Stomach (tissue), 9 donors: ENCODE measurements around the gene CERS6. TPM values are rescaled to one million over a fixed set of nuclear protein-coding genes. Genes with fewer than 3 reads are reported as not detected.

Source experiments
- DNase-seq, 2 donors: peaks; one replicate each; pipeline versions ENCODE4 v3.0.0 to v3.0.0-alpha.2; 2013 to 2019
- H3K27ac ChIP-seq, 5 donors: fragments of 200-600 bp in 4 of 5; sonication (generic) in 4 of 5; one replicate each; pipeline ENCODE4 v1.5.1; 2013 to 2019; ENCODE audit warnings: mild to moderate bottlenecking in 1 of 5, moderate library complexity in 1 of 5
- H3K27me3 ChIP-seq, 3 donors: fragments of 200-600 bp; sonication (generic); one replicate each; pipeline ENCODE4 v1.5.1; 2017 to 2019; ENCODE audit warnings: mixed run types in 1 of 3
- H3K36me3 ChIP-seq, 4 donors: fragments of 200-600 bp; sonication (generic); 1 replicate in 3 of 4; 2 replicates in 1 of 4; pipeline ENCODE4 v1.5.1; 2016 to 2019
- H3K4me1 ChIP-seq, 4 donors: fragments of 200-600 bp; sonication (generic); one replicate each; pipeline ENCODE4 v1.5.1; 2016 to 2019
- H3K4me3 ChIP-seq, 4 donors: fragments of 200-600 bp; sonication (generic) in 3 of 4; one replicate each; pipeline ENCODE4 v1.5.1; 2016 to 2019; ENCODE audit warnings: mild to moderate bottlenecking in 1 of 4
- H3K9me3 ChIP-seq, 4 donors: fragments of 200-600 bp; sonication (generic); one replicate each; pipeline ENCODE4 v1.5.1; 2016 to 2019
- EP300 ChIP-seq: sonication (generic); formaldehyde crosslinking; IDR thresholded peaks from one replicate; pipeline ENCODE4 v1.6.1; 2017; ENCODE audit warnings: antibody characterized with exemption
- POLR2A ChIP-seq, 4 donors: fragments of 450-650 bp; IDR thresholded peaks; one replicate each; pipeline ENCODE4 v1.6.1; 2016; ENCODE audit warnings: antibody characterized with exemption in 4 of 4, control low read depth in 2 of 4, mild to moderate bottlenecking in 1 of 4, moderate library complexity in 1 of 4
- POLR2AphosphoS5 ChIP-seq, 3 donors: sonication (generic); formaldehyde crosslinking; IDR thresholded peaks; one replicate each; pipeline ENCODE4 v1.6.1; 2016; ENCODE audit warnings: antibody characterized with exemption in 3 of 3
- WGBS, 5 donors: extraction: QIAGEN DNeasy Blood & Tissue Kit in 3 of 5; methylation state at CpG; one replicate each; pipeline versions ENCODE4 v1.1.5 to v1.1.7; 2013 to 2018; 5-methylcytosine and 5-hydroxymethylcytosine counted together
- intact Hi-C: fragments of 100-400 bp; cut with DNase I; formaldehyde crosslinking; loops from one replicate; pipeline ENCODE4 v1.15.1; 2023; ENCODE audit warnings: low total_unique reads
- polyA plus RNA-seq, 3 donors: library from polyadenylated mRNA; stranded (reverse); fragments of 200-250 nt; gene quantifications; one replicate each; pipeline ENCODE4 v1.2.3, GENCODE V29; 2013
- total RNA-seq, 5 donors: library from RNA; depleted of rRNA; stranded (reverse); fragments of >200 nt; gene quantifications; one replicate each; pipeline versions ENCODE4 v1.1.0 to v1.2.3, GENCODE V29; 2014 to 2016
- TF ChIP-seq, protein P1 (sequence below), 7 experiments: fragments of 450-650 bp in 4 of 7; fragments of 200-600 bp in 3 of 7; sonication (generic) in 3 of 7; IDR thresholded peaks; one replicate each; pipeline ENCODE4 v1.5.1; 2016 to 2019; ENCODE audit warnings: antibody characterized with exemption in 7 of 7, control low read depth in 2 of 7, mild to moderate bottlenecking in 1 of 7
- donor health status: healthy with polysubstance abuse.
- donor health status: Bipolar disorder and iron deficiency.
- donor health status: healthy.

CERS6 gene
- total and polyA plus RNA-seq, 8 donors, result 4.0 to 102 (median 53.2) TPM

DNA sequence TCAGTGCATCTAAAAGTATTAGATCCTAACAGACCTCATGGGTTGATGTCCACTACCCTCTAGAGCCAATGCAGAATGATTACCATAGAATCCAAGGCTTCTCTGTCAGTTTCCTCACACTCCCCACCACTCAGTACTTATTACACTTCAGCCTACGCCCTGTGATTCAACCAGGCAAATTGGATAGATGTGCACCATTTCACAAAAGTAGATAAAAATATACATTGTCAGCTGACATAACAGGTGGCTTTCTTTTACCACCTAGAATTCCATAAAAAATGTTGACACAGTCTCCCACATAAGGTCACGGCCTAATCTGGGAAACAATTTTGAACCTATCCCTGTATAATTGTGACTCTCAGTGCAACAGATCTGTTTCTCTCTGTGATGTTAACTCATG lies 144.9 kb downstream of the CERS6 start:
- intact Hi-C loops, result no loop called here
- TF ChIP-seq, protein P1, sequence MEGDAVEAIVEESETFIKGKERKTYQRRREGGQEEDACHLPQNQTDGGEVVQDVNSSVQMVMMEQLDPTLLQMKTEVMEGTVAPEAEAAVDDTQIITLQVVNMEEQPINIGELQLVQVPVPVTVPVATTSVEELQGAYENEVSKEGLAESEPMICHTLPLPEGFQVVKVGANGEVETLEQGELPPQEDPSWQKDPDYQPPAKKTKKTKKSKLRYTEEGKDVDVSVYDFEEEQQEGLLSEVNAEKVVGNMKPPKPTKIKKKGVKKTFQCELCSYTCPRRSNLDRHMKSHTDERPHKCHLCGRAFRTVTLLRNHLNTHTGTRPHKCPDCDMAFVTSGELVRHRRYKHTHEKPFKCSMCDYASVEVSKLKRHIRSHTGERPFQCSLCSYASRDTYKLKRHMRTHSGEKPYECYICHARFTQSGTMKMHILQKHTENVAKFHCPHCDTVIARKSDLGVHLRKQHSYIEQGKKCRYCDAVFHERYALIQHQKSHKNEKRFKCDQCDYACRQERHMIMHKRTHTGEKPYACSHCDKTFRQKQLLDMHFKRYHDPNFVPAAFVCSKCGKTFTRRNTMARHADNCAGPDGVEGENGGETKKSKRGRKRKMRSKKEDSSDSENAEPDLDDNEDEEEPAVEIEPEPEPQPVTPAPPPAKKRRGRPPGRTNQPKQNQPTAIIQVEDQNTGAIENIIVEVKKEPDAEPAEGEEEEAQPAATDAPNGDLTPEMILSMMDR (IDR thresholded peaks at IDR 0.05), result no peak
- no peak for TF ChIP-seq EP300
- no peak for TF ChIP-seq POLR2A (IDR thresholded peaks at IDR 0.05)
- TF ChIP-seq POLR2AphosphoS5 (IDR thresholded peaks at IDR 0.05), result no peak
- no peaks in the 10 kb centered on the region for H3K27me3 ChIP-seq
- H3K4me3 ChIP-seq, result no peak overlapping the region
- H3K36me3 ChIP-seq, result peaks cover 0 to 5% (median 0%) of the 10 kb centered on the region in 4 donors
- 93 to 99% (median 95%) methylated on average over 2 of the region's 2 CpGs for WGBS, 5 donors
- peaks cover 6 to 15% (median 12%) of the 10 kb centered on the region in 4 donors for H3K9me3 ChIP-seq
- no peak overlapping the region for H3K27ac ChIP-seq
- DNase-seq, result no peak
- peaks cover 0 to 34% (median 9%) of the 10 kb centered on the region in 4 donors for H3K4me1 ChIP-seq

DNA sequence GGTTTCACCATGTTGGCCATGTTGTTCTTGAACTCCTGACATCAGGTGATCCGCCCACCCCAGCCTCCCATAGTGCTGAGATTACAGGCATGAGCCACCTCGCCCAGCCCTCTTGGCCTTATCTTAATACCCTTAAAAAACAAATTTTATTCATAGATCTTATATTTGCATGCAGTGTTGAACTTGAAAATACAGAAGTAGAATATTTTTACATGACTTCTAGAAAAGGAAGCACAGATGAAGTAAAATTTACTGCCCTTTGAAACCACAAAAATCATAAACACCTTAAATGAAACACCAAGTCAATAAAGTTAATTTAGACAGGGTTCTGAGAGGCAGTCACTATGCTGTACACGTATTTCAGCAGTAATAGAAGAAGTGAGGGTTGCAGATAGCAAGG lies 145.7 kb downstream of the CERS6 start:
- intact Hi-C loops, result no loop called here
- no peak for DNase-seq
- Histone ChIP-seq H3K27ac (no peak overlapping the region), H3K4me1 (peaks cover 0 to 34% (median 9%) of the 10 kb centered on the region in 4 donors), H3K27me3 (no peaks in the 10 kb centered on the region), H3K36me3 (peaks cover 0 to 5% (median 0%) of the 10 kb centered on the region in 4 donors), H3K4me3 (no peak overlapping the region), H3K9me3 (peaks cover 7 to 19% (median 13%) of the 10 kb centered on the region in 4 donors)
- WGBS, 5 donors, result 75 to 82% (median 78%) methylated on average over 3 of the region's 3 CpGs
- TF ChIP-seq, protein P1 (IDR thresholded peaks at IDR 0.05), result no peak
- TF ChIP-seq POLR2A (IDR thresholded peaks at IDR 0.05) (no peak), POLR2AphosphoS5 (IDR thresholded peaks at IDR 0.05) (no peak), EP300 (no peak)

DNA sequence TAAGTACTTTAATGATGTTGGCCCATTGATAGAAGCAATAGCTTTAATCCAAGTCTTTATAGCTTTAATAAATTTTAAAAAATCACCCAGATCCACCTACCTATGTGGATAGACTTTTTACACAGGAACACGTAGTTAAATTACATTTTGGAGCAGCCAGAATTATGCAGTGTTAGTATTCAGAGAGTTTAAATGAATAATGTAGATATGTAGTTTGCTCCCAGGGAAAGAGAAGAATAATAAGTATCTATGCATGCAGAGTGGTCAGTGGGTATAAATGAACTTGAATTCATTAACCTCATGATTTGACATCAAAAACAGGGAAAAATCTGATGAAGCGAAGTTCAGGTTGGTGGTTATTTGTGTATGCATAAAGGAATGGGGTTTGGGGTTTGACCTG lies 146.3 kb downstream of the CERS6 start:
- no peak overlapping the region for H3K4me3 ChIP-seq
- H3K9me3 ChIP-seq, result peaks cover 7 to 19% (median 13%) of the 10 kb centered on the region in 4 donors
- H3K36me3 ChIP-seq, result peaks cover 0 to 5% (median 0%) of the 10 kb centered on the region in 4 donors
- H3K4me1 ChIP-seq, result peaks cover 0 to 30% (median 9%) of the 10 kb centered on the region in 4 donors
- no peak for TF ChIP-seq POLR2AphosphoS5 (IDR thresholded peaks at IDR 0.05)
- no peak for TF ChIP-seq EP300
- TF ChIP-seq POLR2A (IDR thresholded peaks at IDR 0.05), result no peak
- H3K27ac ChIP-seq, result no peak overlapping the region
- intact Hi-C loops, result no loop called here
- DNase-seq, result no peak
- H3K27me3 ChIP-seq, result no peaks in the 10 kb centered on the region
- WGBS, 5 donors, result 94 to 99% (median 97%) methylated on average over 2 of the region's 2 CpGs

DNA sequence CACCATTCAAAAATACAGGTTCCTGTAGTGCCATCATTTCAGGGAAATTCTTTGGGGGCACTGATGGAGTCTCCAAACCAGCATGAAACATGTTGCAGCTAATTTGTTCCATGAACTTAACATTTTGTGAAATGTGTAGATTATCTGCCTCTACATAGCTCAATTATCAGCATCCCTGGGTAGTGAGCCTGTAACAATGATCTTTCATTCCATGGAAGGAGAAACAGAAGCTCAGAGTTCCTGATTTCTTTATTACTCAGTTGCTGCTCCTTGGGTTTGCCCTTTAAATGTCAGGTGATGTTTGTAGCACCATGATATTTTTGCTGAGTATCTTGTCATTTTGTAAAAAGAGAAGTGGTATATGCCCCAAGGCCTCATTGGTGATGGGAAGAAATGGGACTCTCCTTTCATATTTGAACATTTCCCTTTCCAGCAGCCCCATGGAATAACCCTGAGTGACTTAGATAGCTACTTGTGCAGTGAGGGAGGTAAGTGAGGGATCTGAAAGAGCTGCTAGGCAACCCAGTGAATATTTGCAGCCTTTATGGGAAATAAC lies 146.9 kb downstream of the CERS6 start:
- Histone ChIP-seq H3K36me3 (peaks cover 0 to 5% (median 0%) of the 10 kb centered on the region in 4 donors), H3K27ac (no peak overlapping the region), H3K4me1 (peaks cover 0 to 24% (median 6%) of the 10 kb centered on the region in 4 donors), H3K4me3 (no peak overlapping the region), H3K27me3 (no peaks in the 10 kb centered on the region), H3K9me3 (peaks cover 7 to 19% (median 13%) of the 10 kb centered on the region in 4 donors)
- no peak for TF ChIP-seq POLR2AphosphoS5 (IDR thresholded peaks at IDR 0.05)
- no peak for TF ChIP-seq POLR2A (IDR thresholded peaks at IDR 0.05)
- no peak for TF ChIP-seq EP300
- TF ChIP-seq, protein P1 (IDR thresholded peaks at IDR 0.05), result no peak
- intact Hi-C loops, result no loop called here
- no peak for DNase-seq

DNA sequence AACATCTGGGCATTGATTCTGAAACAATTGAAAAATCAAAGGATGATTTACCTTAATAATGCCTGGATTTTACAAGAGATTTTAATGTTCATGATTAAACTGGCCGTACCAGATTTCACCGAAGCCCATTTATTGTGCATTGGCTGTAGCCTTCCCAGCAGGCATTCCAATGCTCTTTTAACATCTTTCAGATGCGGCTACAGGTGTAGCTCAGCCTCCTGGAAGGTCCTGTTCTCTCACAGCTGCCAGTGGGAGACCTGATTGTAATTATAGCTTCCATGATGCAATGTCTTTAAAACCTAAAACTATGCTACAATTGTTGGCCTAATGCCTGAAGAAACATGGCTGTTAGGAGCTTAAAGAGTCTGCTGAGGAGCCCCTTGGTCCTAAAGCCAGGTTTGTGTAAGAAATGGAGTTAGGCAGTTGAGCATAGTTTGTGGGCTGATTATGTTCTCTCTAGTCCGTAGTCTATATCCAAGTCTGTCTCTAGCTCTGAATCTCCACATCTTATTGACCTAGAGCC lies 147.4 kb downstream of the CERS6 start:
- Histone ChIP-seq H3K9me3 (peaks cover 7 to 19% (median 13%) of the 10 kb centered on the region in 4 donors), H3K4me1 (peaks cover 0 to 22% (median 5%) of the 10 kb centered on the region in 4 donors), H3K27me3 (no peaks in the 10 kb centered on the region), H3K27ac (no peak overlapping the region), H3K36me3 (peaks cover 0 to 5% (median 0%) of the 10 kb centered on the region in 4 donors), H3K4me3 (no peak overlapping the region)
- 95 to 100% (median 96%) methylated on average over 4 of the region's 4 CpGs for WGBS, 5 donors
- no peak for TF ChIP-seq POLR2AphosphoS5 (IDR thresholded peaks at IDR 0.05)
- TF ChIP-seq, protein P1 (IDR thresholded peaks at IDR 0.05), result no peak
- TF ChIP-seq POLR2A (IDR thresholded peaks at IDR 0.05), result no peak
- TF ChIP-seq EP300, result no peak
- intact Hi-C loops, result no loop called here
- DNase-seq, result no peak
